Left ventricle myocardium inferior (tissue), 1 donor: Measurements from ENCODE around the gene RNF149. TPM values are rescaled to one million over a fixed set of nuclear protein-coding genes. Genes with fewer than 3 reads are reported as not detected.

Experiments
- DNase-seq: peaks from one replicate; pipeline ENCODE4 v3.0.0-alpha.2; 2020
- H3K27ac ChIP-seq: fragments of 200-600 bp; replicated peaks from 2 replicates; pipeline ENCODE4 v1.8.0; 2021
- H3K27me3 ChIP-seq: fragments of 200-600 bp; 2 replicates; pipeline ENCODE4 v1.8.0; 2021; ENCODE audit warnings: low read depth
- H3K36me3 ChIP-seq: fragments of 200-600 bp; 2 replicates; pipeline ENCODE4 v1.8.0; 2021
- H3K4me1 ChIP-seq: fragments of 200-600 bp; 2 replicates; pipeline ENCODE4 v1.8.0; 2021
- H3K4me3 ChIP-seq: fragments of 200-600 bp; 2 replicates; pipeline ENCODE4 v1.8.0; 2021; ENCODE audit warnings: mild to moderate bottlenecking, moderate library complexity
- H3K9me3 ChIP-seq: fragments of 200-600 bp; replicated peaks from 2 replicates; pipeline ENCODE4 v1.8.0; 2021
- intact Hi-C: fragments of 100-400 bp; cut with micrococcal nuclease; formaldehyde crosslinking; loops from one replicate; pipeline ENCODE4 v1.11.0; 2022
- total RNA-seq: library from RNA; stranded (reverse); fragmentation: NEBNext Ultra II Directional; extraction: Animal tissue kit (Norgen Biotek cat#: 25700); gene quantifications from one replicate; pipeline ENCODE4 v1.2.1, GENCODE V29; 2021
- TF ChIP-seq, protein P1 (sequence below): fragments of 200-600 bp; IDR thresholded peaks from 2 replicates; pipeline ENCODE4 v1.8.0; 2021; ENCODE audit warnings: antibody characterized with exemption, mild to moderate bottlenecking, borderline replicate concordance
- donor health status: DM: no; HTN: yes; CAD: no; lungs with severe emphysema.

Gene RNF149
- total RNA-seq, 1 donor from 2014 or later = 12.0 TPM

DNA sequence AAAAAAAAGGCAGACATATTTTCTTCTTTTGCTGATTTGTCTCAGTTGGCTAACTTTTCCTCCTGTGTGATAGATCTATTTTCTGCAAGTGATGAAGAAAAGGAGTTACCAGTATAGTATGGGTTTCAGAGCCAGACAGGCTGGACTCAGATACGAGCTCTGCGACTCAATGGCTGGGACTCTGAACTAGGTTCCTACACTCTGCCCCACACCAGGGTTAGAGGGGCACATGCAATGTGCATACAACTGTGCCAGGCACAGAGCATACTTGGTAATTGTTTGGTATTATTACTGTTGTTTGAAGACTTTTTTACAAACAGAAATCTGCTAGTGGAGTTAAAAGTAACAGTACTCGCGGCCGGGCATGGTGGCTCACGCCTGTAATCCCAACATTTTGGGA lies 21.8 kb downstream of the RNF149 start:
- Histone ChIP-seq H3K27ac (no peak overlapping the region), H3K4me1 (no peaks in the 10 kb centered on the region), H3K27me3 (no peaks in the 10 kb centered on the region), H3K36me3 (peaks cover 91% of the 10 kb centered on the region), H3K4me3 (no peak overlapping the region), H3K9me3 (no peaks in the 10 kb centered on the region)
- TF ChIP-seq, protein P1, sequence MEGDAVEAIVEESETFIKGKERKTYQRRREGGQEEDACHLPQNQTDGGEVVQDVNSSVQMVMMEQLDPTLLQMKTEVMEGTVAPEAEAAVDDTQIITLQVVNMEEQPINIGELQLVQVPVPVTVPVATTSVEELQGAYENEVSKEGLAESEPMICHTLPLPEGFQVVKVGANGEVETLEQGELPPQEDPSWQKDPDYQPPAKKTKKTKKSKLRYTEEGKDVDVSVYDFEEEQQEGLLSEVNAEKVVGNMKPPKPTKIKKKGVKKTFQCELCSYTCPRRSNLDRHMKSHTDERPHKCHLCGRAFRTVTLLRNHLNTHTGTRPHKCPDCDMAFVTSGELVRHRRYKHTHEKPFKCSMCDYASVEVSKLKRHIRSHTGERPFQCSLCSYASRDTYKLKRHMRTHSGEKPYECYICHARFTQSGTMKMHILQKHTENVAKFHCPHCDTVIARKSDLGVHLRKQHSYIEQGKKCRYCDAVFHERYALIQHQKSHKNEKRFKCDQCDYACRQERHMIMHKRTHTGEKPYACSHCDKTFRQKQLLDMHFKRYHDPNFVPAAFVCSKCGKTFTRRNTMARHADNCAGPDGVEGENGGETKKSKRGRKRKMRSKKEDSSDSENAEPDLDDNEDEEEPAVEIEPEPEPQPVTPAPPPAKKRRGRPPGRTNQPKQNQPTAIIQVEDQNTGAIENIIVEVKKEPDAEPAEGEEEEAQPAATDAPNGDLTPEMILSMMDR = no peak
- intact Hi-C loops = no loop called here
- no peak for DNase-seq

DNA sequence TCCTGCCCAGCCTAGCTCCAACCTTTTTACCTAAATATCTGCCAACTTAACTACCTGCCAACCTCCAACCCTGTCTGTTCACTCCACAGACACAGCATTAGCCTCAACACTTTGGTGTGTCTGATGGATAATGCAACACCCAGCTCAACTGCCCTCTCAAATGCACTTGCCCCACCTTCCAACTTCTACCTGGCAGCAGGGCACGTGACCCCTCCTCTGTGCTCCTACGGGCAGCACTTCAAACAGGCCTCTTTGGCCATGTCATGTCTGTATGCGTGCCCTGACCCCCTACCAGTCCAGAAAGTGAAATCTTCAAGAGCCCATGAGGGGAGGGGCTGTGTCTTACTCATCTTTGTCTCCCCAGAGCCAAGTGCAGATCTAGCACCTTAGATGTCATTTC lies 25.5 kb downstream of the RNF149 start:
- TF ChIP-seq, protein P1 = no peak
- H3K9me3 ChIP-seq = no peaks in the 10 kb centered on the region
- H3K4me1 ChIP-seq = peaks cover 14% of the 10 kb centered on the region
- intact Hi-C loops = no loop called here
- peaks cover 98% of the 10 kb centered on the region for H3K36me3 ChIP-seq
- H3K27ac ChIP-seq = no peak overlapping the region
- H3K27me3 ChIP-seq = no peaks in the 10 kb centered on the region
- DNase-seq = no peak
- no peak overlapping the region for H3K4me3 ChIP-seq

DNA sequence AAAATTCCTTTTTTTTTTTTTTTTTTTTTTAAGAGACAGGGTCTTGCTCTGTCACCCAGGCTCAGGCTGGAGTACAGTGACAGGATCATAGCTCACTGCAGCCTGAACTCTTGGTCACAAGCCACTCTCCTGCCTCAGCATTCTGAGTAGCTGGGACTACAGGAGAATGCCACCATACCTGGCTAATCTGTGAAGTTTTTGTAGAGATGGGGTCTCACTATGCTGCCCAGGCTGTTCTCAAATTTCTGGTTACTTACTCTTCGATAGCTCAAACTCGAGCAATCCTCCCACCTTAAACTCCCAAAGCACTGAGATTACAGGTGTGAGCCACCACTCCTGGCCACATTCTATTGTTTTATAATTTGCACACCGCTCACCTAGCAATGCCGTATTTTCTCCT lies 27.0 kb downstream of the RNF149 start:
- intact Hi-C loops = no loop called here
- TF ChIP-seq, protein P1 = no peak
- H3K36me3 ChIP-seq = peaks cover 90% of the 10 kb centered on the region

DNA sequence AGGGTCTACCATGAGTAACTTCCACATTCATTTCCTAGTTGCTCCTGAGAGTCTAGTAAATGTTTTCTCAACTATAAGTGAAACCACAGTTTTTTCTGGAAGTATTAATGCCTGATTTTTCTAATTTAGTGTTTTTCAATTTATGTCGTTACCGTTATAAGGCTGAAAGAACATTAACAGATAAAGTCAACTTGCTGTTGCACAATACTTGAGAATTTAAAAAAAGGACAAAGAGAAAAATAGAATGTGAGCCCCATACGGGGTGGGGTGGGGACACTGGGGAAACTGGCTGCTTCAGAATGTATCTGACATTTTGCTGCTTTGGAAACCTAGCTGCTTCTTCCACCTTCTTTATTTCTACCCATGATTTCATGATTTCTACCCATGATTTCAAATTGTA lies 29.6 kb downstream of the RNF149 start:
- peaks cover 23% of the 10 kb centered on the region for H3K4me1 ChIP-seq
- H3K36me3 ChIP-seq = peaks cover 82% of the 10 kb centered on the region
- no peaks in the 10 kb centered on the region for H3K27me3 ChIP-seq
- no peak overlapping the region for H3K4me3 ChIP-seq
- no peaks in the 10 kb centered on the region for H3K9me3 ChIP-seq
- H3K27ac ChIP-seq = no peak overlapping the region
- no peak for DNase-seq
- intact Hi-C loops = no loop called here
- TF ChIP-seq, protein P1 = no peak

More for the DNA sequence above, 27.0 kb downstream of the RNF149 start:
- Histone ChIP-seq H3K4me3 (no peak overlapping the region), H3K27me3 (no peaks in the 10 kb centered on the region), H3K9me3 (no peaks in the 10 kb centered on the region), H3K27ac (no peak overlapping the region), H3K4me1 (peaks cover 14% of the 10 kb centered on the region)
- DNase-seq = no peak

DNA sequence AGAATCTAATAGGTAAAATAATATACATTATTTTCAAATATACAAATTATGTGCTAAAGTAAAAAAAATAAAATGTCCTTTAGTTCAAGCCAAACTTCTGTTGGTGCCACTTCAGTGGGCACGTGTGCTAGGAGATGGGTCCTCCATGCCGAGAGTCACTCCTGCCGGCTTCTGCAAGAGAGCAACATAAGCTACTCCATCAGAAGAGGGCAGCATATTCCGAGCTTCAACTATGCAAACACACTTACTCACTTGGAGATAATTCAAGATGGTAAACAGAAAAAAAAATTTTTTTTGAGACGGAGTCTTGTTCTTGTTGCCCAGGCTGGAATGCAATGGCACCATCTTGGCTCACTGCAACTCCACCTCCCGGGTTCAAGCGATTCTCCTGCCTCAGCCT lies 31.4 kb downstream of the RNF149 start:
- H3K4me3 ChIP-seq = no peak overlapping the region
- intact Hi-C loops = no loop called here
- no peak overlapping the region for H3K27ac ChIP-seq
- no peaks in the 10 kb centered on the region for H3K9me3 ChIP-seq
- DNase-seq = no peak
- TF ChIP-seq, protein P1 = no peak
- H3K4me1 ChIP-seq = peaks cover 23% of the 10 kb centered on the region
- no peaks in the 10 kb centered on the region for H3K27me3 ChIP-seq
- peaks cover 82% of the 10 kb centered on the region for H3K36me3 ChIP-seq

DNA sequence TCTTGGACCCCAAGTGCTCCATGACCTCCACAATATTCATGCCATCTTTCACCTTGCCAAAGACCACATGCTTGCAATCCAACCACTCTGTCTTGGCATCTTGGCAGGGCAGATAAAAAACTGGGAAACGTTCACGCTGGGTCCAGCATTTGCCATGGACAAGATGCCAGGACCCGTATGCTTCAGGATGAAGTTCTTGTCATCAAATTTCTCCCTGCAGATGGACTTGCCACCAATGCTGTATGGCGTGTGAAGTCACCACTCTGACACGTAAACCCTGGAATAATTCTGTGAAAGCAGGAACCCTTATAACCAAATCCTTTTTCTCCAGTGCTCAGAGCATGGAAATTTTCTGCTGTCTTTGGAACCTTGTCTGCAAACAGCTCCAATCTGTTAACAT lies 34.4 kb downstream of the RNF149 start:
- intact Hi-C loops = no loop called here
- peaks cover 16% of the 10 kb centered on the region for H3K4me1 ChIP-seq
- H3K9me3 ChIP-seq = no peaks in the 10 kb centered on the region
- no peak overlapping the region for H3K4me3 ChIP-seq
- peaks cover 79% of the 10 kb centered on the region for H3K36me3 ChIP-seq
- TF ChIP-seq, protein P1 = no peak
- DNase-seq = no peak
- no peaks in the 10 kb centered on the region for H3K27me3 ChIP-seq
- peak overlapping the region; percentile 0 for H3K27ac ChIP-seq
